ENCODE data around the gene ANXA1.

Gene ANXA1

GRCh38 chr9:73138516-73138915, 13.1 kb upstream of the ANXA1 start:
- no peak for DNase-seq

- no peak for DNase-seq
Measured at GRCh38 chr9:73141282-73141681, 10.4 kb upstream of the ANXA1 start.

- no peak for DNase-seq
Measured at GRCh38 chr9:73143711-73144328, 7.8 kb upstream of the ANXA1 start.

DNA sequence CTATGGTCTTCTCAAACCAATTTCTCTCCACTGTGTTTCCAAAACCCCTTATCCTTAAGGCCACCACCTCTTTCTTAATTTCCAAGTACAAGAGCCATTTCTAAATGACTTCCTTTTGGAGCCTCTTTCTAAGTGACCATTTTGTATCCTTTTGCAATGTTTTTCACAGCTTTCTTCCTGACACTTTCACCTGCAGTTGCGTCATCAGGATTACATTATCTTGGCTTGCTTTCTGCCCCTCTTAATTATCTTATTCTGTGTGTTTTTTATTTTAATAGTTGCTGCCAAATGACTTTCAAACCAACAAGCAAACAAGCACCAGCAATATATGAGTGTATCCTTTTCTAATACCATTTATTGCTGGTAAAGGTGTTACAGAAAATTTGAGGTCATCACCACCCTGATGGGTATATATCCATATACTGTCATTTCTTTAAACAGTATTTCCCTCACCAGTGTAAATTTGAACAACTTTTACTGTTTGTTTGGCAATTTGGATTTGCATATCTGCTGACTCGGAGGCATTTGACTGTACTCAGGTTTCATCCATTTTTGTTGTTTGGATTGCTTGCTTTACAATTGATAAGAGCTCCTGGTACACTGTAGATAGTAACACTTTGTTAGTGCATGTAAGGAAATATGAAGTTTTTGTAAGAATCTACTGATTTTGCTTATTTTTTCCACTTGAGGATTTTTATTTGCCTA, 5.4 kb upstream of the ANXA1 start:
- DNase-seq: no peak

GRCh38 chr9:73148447-73148937, 3.2 kb upstream of the ANXA1 start:
- DNase-seq: no peak

- no peak for DNase-seq
Measured at GRCh38 chr9:73149371-73150067, 2.1 kb upstream of the ANXA1 start.

DNA sequence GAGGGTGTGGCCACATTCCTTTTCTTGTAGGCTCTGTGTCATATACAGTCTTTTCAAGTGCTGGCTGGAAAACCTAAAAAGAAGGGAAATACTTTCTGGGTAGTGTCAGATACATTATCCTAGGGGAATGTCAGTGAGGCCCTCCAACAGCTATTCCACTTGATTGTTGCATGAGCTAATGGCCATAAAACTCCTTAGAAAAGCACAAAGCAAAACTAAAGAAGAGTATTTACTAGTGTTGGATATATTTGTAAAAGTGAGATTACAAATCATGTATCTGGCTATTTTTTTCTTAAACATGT, 829 bp downstream of the ANXA1 start:
- DNase-seq: no peak

- DNase-seq: no peak
Measured at GRCh38 chr9:73152953-73153352, 1.3 kb downstream of the ANXA1 start.

DNA sequence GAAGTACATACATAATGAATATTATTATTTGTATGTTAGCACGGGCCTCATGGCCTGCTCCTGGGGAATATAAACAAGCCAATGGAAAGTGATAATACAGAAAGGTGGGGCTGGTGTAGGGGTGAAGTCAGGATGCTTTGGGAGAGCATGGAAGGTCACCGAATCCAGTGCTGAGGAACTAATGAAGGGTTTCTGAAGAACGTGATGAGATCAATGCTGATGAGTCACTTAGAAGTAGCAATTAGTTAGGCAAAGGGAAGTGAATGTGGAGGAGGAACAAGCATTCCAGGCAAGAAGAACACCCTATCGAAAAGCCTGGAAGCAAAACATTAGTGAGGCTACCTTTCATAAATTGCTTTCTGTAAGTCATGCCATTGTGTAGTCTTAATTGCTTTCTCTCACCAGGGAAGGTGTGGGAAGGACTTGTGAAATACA, 2.1 kb downstream of the ANXA1 start:
- no peak for DNase-seq

GRCh38 chr9:73154271-73154670, 2.6 kb downstream of the ANXA1 start:
- DNase-seq: no peak

DNA sequence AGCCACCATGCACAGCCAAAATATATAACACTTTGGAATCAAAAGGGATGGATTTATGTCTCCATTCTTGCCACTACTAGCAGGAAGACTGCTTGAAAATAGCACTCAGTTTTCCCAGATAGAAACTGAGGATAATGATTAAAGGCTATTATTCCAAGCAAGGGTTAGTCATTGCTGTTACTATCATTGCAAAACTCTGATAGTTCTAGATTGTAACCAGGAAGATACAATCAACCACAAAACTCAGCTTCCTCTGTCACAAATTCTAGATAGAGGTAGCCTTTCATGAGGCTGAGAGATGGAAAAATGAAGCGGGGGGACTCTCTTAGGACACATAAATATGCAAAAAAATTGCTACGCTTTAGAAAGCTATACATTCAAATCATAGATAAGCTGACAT, 3.1 kb downstream of the ANXA1 start:
- no peak for DNase-seq

- no peak for DNase-seq
Measured at GRCh38 chr9:73155377-73155776, 3.7 kb downstream of the ANXA1 start.

- DNase-seq: no peak
Measured at GRCh38 chr9:73155968-73156864, 4.6 kb downstream of the ANXA1 start.

DNA sequence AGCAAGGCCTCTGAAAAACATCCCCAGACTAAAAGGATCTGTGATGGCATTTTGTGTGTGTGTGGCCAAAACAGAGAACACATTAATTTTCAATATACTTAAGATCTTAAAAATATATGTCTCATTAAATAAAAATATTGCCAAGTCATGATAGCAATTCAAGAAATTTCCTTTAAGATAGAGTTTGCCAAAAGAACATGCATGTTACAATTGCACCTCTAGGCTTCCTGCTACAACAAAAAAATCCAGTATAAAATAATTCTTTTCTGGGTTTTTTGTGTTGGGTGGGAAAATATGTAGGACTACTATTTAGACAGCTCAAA, 5.2 kb downstream of the ANXA1 start:
- no peak for DNase-seq

- no peak for DNase-seq
Measured at GRCh38 chr9:73157811-73158210, 6.1 kb downstream of the ANXA1 start.

- no peak for DNase-seq
Measured at GRCh38 chr9:73158723-73159122, 7.1 kb downstream of the ANXA1 start.

- DNase-seq: no peak
Measured at GRCh38 chr9:73160868-73161267, 9.2 kb downstream of the ANXA1 start.

GRCh38 chr9:73162987-73163768, 11.5 kb downstream of the ANXA1 start:
- DNase-seq: no peak

- no peak for DNase-seq
Measured at GRCh38 chr9:73165911-73166310, 14.2 kb downstream of the ANXA1 start.

DNA sequence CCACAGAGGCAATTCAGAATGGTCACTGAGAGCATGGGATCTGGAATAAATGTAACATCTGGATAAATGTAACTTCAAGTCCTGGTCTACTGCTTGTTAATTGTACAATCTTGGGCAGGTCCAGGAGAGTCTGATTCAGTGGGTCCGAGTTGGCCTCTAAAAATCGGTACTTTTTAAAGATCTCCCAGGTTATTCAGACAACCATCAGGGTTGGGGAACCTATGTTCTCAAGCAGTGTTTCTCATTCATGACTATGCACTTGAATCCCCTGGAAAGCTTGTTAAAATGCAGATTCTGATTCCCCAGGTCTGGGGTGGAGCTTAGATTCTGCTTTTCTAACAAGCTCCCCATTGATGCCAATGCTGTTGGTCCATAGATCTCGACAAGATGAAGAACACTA, 14.8 kb downstream of the ANXA1 start:
- no peak for DNase-seq

DNA sequence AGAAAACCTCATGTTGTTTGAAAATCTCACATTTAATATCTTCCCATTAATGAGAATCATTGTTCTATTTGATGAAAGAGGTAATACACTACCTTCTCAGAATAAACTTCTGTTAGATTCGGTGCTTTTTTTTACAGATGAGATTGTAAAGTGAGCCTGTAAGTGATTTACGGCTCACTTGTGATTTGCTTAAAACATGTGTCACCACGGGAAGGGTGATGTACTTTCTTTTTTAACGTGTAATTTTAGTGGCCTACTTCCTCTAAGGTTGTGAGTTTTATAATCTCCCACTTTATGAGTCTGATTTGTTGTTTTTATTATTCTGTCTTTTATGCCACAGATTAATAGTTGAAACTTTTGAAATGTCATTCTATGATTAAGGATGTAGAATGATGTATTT, 15.9 kb downstream of the ANXA1 start:
- no peak for DNase-seq

DNA sequence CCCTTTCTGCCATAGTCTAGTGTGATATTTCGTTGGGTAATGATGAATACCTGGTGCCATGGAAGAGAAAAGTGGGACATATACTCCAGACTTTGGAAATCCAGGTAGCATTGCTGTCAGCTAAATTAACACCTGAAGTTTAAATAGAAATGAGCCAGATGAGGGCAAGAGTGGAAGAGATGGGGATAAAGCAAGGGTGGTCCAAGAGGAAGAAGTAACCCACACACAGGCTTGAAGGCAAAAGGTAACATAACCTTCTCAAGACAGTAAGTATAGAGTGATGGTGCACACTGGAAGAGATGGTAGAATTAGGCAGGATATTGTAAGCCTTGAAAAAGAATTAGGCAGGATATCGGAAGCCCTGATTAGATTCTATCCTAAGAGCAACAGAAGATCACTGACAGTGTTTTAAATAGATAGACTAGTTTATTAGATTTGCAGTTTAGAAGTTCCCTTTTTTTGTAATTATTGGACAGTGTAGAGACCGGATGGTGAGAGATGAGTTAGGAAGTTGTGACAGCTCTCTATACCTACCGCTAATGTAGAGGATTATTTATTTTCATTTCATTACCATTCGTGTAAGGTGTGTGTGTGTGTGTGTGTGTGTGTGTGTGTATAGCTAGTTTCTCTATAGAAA, 16.8 kb downstream of the ANXA1 start:
- no peak for DNase-seq

All from activated naive CD4-positive, alpha-beta T cell (primary cell).